ENCODE data around the gene SASH1.

DNA sequence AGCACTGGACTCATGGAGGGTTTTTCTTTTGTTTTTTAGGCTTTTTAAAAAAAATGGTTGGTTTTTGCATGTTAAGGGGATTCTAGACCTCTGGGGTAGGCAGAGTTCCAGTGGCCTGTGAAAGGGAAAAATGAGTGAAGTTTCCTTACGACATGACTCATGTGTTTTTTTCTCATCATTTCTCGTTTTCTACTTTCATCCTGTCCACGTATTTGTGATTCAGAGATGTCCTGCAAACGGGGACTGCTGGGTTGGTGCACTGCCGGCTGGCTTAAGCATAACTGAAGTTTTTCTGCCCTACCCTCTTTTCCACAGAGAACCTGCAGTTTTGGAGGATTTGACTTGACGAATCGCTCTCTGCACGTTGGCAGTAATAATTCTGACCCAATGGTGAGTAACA, 182.3 kb downstream of the SASH1 start:
- TF ChIP-seq, protein P1, sequence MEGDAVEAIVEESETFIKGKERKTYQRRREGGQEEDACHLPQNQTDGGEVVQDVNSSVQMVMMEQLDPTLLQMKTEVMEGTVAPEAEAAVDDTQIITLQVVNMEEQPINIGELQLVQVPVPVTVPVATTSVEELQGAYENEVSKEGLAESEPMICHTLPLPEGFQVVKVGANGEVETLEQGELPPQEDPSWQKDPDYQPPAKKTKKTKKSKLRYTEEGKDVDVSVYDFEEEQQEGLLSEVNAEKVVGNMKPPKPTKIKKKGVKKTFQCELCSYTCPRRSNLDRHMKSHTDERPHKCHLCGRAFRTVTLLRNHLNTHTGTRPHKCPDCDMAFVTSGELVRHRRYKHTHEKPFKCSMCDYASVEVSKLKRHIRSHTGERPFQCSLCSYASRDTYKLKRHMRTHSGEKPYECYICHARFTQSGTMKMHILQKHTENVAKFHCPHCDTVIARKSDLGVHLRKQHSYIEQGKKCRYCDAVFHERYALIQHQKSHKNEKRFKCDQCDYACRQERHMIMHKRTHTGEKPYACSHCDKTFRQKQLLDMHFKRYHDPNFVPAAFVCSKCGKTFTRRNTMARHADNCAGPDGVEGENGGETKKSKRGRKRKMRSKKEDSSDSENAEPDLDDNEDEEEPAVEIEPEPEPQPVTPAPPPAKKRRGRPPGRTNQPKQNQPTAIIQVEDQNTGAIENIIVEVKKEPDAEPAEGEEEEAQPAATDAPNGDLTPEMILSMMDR (conservative IDR thresholded peaks at IDR 0.05 in 1 of 2, IDR thresholded peaks at IDR 0.05 in 1 of 2; ENCODE audit: low read depth in 1 of 2, low read length in 2 of 2) = no peak
- no peak for TF ChIP-seq EZH2 (IDR thresholded peaks at IDR 0.05; ENCODE audit: low read length, missing control alignments)
